ENCODE measurements around the gene APRT.
"Not testable (repeated sequence)": the region's sequence is repeated elsewhere in the genome, so short reads cannot be mapped to it uniquely, and the experiment has no call there.

The APRT gene

GRCh38 chr16:88788749-88789148, 23.0 kb downstream of the APRT start:
- DNase-seq (ENCODE audit: low read depth in 2 of 2), result not testable (repeated sequence)

- DNase-seq (ENCODE audit: low read depth in 2 of 2), result no peak
Observed at GRCh38 chr16:88787579-88788314, 24.0 kb downstream of the APRT start.

- DNase-seq (ENCODE audit: low read depth in 2 of 2), result peak in 1 of 2 donors; percentile 64
Observed at GRCh38 chr16:88785106-88785924, 26.4 kb downstream of the APRT start, which contains the start of gene PIEZO1. Gene PIEZO1, minus strand, starts transcription at chr16:88785220. Its CDS starts 256 bp downstream, at chr16:88784964.

- no peak for DNase-seq (ENCODE audit: low read depth in 2 of 2)
Observed at GRCh38 chr16:88784856-88785105, 26.9 kb downstream of the APRT start.

GRCh38 chr16:88784074-88784855, 27.5 kb downstream of the APRT start:
- no peak for DNase-seq (ENCODE audit: low read depth in 2 of 2)

GRCh38 chr16:88783391-88784073, 28.2 kb downstream of the APRT start:
- DNase-seq (ENCODE audit: low read depth in 2 of 2), result no peak

GRCh38 chr16:88782454-88783390, 29.0 kb downstream of the APRT start:
- DNase-seq (ENCODE audit: low read depth in 2 of 2), result peak in 1 of 2 donors; percentile 81

- peak in 1 of 2 donors; percentile 70 for DNase-seq (ENCODE audit: low read depth in 2 of 2)
Observed at GRCh38 chr16:88781140-88782077, 30.3 kb downstream of the APRT start.

- DNase-seq (ENCODE audit: low read depth in 2 of 2), result no peak
Observed at GRCh38 chr16:88780142-88781062, 31.3 kb downstream of the APRT start.

- no peak for DNase-seq (ENCODE audit: low read depth in 2 of 2)
Observed at GRCh38 chr16:88779406-88780141, 32.2 kb downstream of the APRT start.

- DNase-seq (ENCODE audit: low read depth in 2 of 2), result no peak
Observed at GRCh38 chr16:88778541-88779065, 33.1 kb downstream of the APRT start.

- no peak for DNase-seq (ENCODE audit: low read depth in 2 of 2)
Observed at GRCh38 chr16:88778271-88778525, 33.5 kb downstream of the APRT start.

GRCh38 chr16:88777471-88778270, 34.1 kb downstream of the APRT start:
- no peak for DNase-seq (ENCODE audit: low read depth in 2 of 2)

GRCh38 chr16:88775825-88776224, 35.9 kb downstream of the APRT start:
- no peak for DNase-seq (ENCODE audit: low read depth in 2 of 2)

GRCh38 chr16:88774544-88775393, 37.0 kb downstream of the APRT start:
- DNase-seq (ENCODE audit: low read depth in 2 of 2), result no peak

- DNase-seq (ENCODE audit: low read depth in 2 of 2), result no peak
Observed at GRCh38 chr16:88773812-88774291, 37.9 kb downstream of the APRT start.
